ENCODE results near the gene FAM47E.
"Not testable (repeated sequence)": the region's sequence is repeated elsewhere in the genome, so short reads cannot be mapped to it uniquely, and the experiment has no call there.

Gene FAM47E

DNA sequence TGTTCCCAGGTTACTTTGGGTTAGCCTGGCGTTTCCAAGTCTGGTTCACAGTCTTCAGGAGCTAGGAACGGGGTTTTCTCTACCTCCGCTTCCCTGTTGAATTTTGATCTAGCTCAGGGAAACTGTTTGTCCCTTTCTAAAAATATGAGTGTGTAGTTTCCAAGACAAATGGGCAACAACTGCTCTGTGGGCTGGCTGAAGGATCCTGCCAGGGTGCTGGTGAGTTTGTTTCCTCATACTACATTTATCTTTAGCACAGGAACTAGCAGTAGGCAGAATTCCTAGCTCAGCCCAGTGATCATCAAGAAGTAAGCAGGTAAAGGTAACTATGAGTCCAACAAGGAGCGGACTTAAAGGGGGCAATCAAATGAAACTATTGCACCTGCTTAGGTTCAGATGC is 13.3 kb upstream of the FAM47E start:
- Mint-ChIP-seq H3K4me3 (no peak overlapping the region), H3K9me3 (peaks cover 43% of the 10 kb centered on the region)
- TF ChIP-seq, protein P1, sequence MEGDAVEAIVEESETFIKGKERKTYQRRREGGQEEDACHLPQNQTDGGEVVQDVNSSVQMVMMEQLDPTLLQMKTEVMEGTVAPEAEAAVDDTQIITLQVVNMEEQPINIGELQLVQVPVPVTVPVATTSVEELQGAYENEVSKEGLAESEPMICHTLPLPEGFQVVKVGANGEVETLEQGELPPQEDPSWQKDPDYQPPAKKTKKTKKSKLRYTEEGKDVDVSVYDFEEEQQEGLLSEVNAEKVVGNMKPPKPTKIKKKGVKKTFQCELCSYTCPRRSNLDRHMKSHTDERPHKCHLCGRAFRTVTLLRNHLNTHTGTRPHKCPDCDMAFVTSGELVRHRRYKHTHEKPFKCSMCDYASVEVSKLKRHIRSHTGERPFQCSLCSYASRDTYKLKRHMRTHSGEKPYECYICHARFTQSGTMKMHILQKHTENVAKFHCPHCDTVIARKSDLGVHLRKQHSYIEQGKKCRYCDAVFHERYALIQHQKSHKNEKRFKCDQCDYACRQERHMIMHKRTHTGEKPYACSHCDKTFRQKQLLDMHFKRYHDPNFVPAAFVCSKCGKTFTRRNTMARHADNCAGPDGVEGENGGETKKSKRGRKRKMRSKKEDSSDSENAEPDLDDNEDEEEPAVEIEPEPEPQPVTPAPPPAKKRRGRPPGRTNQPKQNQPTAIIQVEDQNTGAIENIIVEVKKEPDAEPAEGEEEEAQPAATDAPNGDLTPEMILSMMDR (IDR thresholded peaks at IDR 0.05; ENCODE audit: unreplicated experiment in 3 of 3): no peak

DNA sequence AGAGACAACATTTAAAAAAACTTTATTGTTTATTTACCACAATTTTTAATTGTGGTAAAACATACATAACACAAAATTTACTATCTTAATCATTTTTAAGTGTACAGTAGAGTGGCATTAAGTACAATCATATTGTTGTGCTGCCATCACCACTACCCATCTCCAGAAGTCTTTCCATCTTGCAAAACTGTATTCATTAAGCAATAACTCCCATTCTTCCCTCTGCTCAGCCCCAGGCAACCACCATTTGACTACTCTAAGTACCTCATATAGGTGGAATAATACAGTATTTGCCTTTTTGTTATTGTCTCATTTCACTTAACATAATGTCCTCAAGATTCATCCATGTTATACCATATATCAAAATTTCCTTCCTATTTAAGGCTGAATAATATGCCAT is 12.8 kb upstream of the FAM47E start:
- Mint-ChIP-seq H3K27ac (peak overlapping the region in 1 of 3 experiments; percentile 5), H3K9me3 (peaks cover 45% of the 10 kb centered on the region), H3K4me3 (no peak overlapping the region), H3K27me3 (ENCODE audit: low read depth) (peaks cover 9% of the 10 kb centered on the region), H3K4me1 (peaks cover 17% of the 10 kb centered on the region), H3K36me3 (ENCODE audit: low read depth) (no peaks in the 10 kb centered on the region)
- TF ChIP-seq, protein P1 (IDR thresholded peaks at IDR 0.05; ENCODE audit: unreplicated experiment in 3 of 3): no peak

More for the DNA sequence above, 13.3 kb upstream of the FAM47E start:
- Mint-ChIP-seq H3K27me3 (ENCODE audit: low read depth) (peaks cover 4% of the 10 kb centered on the region), H3K27ac (peak overlapping the region in 2 of 3 experiments; percentile 5 to 32), H3K4me1 (peaks cover 22% of the 10 kb centered on the region), H3K36me3 (ENCODE audit: low read depth) (no peaks in the 10 kb centered on the region)

DNA sequence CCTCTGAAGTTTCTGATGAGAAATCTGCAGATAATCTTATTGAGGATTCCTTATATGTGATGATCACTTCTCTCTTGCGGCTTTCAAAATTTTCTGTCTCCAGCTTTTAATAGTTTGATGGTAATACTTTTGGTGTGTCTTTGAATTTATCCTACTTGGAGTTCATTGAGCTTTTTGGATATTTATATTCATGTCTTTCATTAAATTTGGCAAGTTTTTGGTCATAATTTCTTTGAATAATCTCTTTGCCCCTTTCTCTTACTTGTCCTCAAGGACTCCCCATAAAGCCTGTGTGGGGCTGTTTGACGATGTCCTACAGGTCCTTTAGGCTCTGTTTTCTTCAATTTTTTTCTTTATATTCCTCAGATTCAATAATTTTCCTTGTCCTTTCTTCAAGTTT is 11.3 kb upstream of the FAM47E start:
- Mint-ChIP-seq H3K9me3 (peaks cover 45% of the 10 kb centered on the region), H3K4me1 (peaks cover 16% of the 10 kb centered on the region), H3K27ac (no peak overlapping the region), H3K36me3 (ENCODE audit: low read depth) (no peaks in the 10 kb centered on the region), H3K27me3 (ENCODE audit: low read depth) (peaks cover 11% of the 10 kb centered on the region), H3K4me3 (no peak overlapping the region)
- TF ChIP-seq, protein P1 (IDR thresholded peaks at IDR 0.05; ENCODE audit: unreplicated experiment in 3 of 3): no peak

DNA sequence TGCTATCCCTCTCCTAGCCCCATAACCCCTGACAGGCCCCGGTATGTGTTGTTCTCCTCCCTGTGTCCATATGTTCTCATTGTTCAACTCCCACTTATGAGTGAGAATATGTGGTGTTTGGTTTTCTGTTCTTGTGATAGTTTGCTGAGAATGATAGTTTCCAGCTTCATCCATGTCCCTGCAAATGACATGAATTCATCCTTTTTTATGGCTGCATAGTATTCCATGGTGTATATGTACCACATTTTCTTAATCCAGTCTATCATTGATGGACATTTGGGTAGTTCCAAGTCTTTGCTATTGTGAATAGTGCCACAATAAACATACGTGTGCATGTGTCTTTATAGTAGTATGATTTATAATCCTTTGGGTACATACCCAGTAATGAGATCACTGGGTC is 7.6 kb upstream of the FAM47E start:
- Mint-ChIP-seq H3K27me3 (ENCODE audit: low read depth) (peaks cover 40% of the 10 kb centered on the region), H3K9me3 (peaks cover 30% of the 10 kb centered on the region)

DNA sequence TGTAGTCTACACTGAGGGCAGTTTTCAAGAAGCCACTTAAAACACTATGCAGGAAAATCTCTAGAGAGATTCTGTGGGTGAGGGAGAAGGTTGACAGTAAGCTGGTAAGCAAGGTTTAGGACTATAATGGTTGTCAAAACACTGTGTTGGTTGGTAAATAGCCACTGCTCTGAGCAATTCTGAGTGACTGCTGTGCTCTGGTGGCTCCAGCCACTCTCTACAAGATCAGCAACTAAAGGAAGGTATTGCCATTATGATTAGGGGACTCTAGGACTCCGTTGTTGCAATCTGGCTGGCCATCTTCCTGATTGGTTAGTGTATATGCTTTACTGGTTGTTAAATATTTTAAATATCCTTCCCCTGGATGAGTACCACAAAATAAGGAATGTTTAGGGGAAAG is 5.5 kb upstream of the FAM47E start:
- Mint-ChIP-seq H3K4me1 (peaks cover 3% of the 10 kb centered on the region), H3K36me3 (ENCODE audit: low read depth) (no peaks in the 10 kb centered on the region), H3K9me3 (peaks cover 11% of the 10 kb centered on the region), H3K27ac (no peak overlapping the region), H3K4me3 (no peak overlapping the region), H3K27me3 (ENCODE audit: low read depth) (peaks cover 61% of the 10 kb centered on the region)
- TF ChIP-seq, protein P1 (IDR thresholded peaks at IDR 0.05; ENCODE audit: unreplicated experiment in 3 of 3): no peak

More for the DNA sequence above, 7.6 kb upstream of the FAM47E start:
- H3K27ac Mint-ChIP-seq; H3K4me3 Mint-ChIP-seq; H3K4me1 Mint-ChIP-seq; H3K36me3 Mint-ChIP-seq (ENCODE audit: low read depth): not testable (repeated sequence)

DNA sequence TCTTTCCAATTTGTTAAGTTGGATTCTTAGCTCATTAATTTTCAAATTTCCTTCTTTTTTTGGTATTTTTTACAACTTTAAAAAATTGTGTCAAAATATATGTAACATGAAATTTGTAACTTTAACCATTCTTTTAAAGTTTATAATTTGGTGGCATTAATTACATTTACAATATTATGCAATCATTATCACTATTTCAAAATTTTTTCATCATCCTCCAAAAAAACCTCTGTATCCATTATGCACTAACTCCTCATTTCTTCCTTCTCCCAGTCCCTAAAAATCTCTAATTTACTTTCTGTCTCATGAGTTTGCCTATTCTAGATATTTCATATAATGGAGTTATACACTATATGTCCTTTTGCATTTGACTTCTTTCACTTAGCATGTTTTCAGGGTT is 4.7 kb upstream of the FAM47E start:
- Mint-ChIP-seq H3K4me3 (no peak overlapping the region), H3K27me3 (ENCODE audit: low read depth) (peaks cover 68% of the 10 kb centered on the region), H3K27ac (no peak overlapping the region), H3K36me3 (ENCODE audit: low read depth) (no peaks in the 10 kb centered on the region), H3K4me1 (peaks cover 8% of the 10 kb centered on the region), H3K9me3 (peaks cover 7% of the 10 kb centered on the region)
- TF ChIP-seq, protein P1 (IDR thresholded peaks at IDR 0.05; ENCODE audit: unreplicated experiment in 3 of 3): no peak
